ENCODE results near the gene DISC1.

GRCh38 chr1:231723146-231723545, 96.6 kb downstream of the DISC1 start:
- TF ChIP-seq CTCF (IDR thresholded peaks at IDR 0.05), result no peak
- no peak for TF ChIP-seq POLR2A (IDR thresholded peaks at IDR 0.05)
